Osteoblast (primary cell): Measurements from ENCODE around the gene ZNF740. TPM values are rescaled to one million over a fixed set of nuclear protein-coding genes. Genes with fewer than 3 reads are reported as not detected.

Experiments
- DNase-seq: peaks from one replicate; pipeline ENCODE4 v3.0.0; 2011; ENCODE audit warnings: low spot score, mixed read lengths; ENCODE audit not compliant: insufficient read length; ENCODE audit errors: missing footprints
- H2AFZ ChIP-seq: 2 replicates; pipeline ENCODE4 v1.6.0; 2011; ENCODE audit warnings: mild to moderate bottlenecking, low read length
- H3K27ac ChIP-seq: 2 replicates; pipeline ENCODE4 v1.5.1; 2011; ENCODE audit warnings: mild to moderate bottlenecking, low read depth, low read length, moderate library complexity
- H3K27me3 ChIP-seq: 2 replicates; pipeline ENCODE4 v1.6.0; 2012; ENCODE audit warnings: mild to moderate bottlenecking, control low read depth, inconsistent platforms, low read length, moderate library complexity; ENCODE audit not compliant: insufficient read depth
- H3K36me3 ChIP-seq: 2 replicates; pipeline ENCODE4 v1.5.1; 2011; ENCODE audit warnings: mild to moderate bottlenecking, low read length, control low read depth, moderate library complexity; ENCODE audit not compliant: insufficient read depth
- H3K4me1 ChIP-seq: 2 replicates; pipeline ENCODE4 v1.5.1; 2011; ENCODE audit warnings: mild to moderate bottlenecking, low read length, control low read depth, moderate library complexity; ENCODE audit not compliant: insufficient read depth
- H3K4me2 ChIP-seq: 2 replicates; pipeline ENCODE4 v1.6.0; 2011; ENCODE audit warnings: mild to moderate bottlenecking, low read length; ENCODE audit not compliant: insufficient read depth
- H3K4me3 ChIP-seq: fragments of 200-600 bp; sonication (generic); 3 replicates; pipeline ENCODE4 v1.5.1; 2012; ENCODE audit warnings: mild to moderate bottlenecking, low read length, inconsistent platforms; ENCODE audit not compliant: insufficient read depth
- H3K79me2 ChIP-seq: 2 replicates; pipeline ENCODE4 v1.6.0; 2012; ENCODE audit warnings: mild to moderate bottlenecking, low read length, control low read depth, inconsistent platforms; ENCODE audit not compliant: insufficient read depth
- H3K9me3 ChIP-seq: 2 replicates; pipeline ENCODE4 v1.5.1; 2011; ENCODE audit warnings: low read depth, low read length, control low read depth
- H4K20me1 ChIP-seq: 2 replicates; pipeline ENCODE4 v1.6.0; 2012; ENCODE audit warnings: mild to moderate bottlenecking, low read length, control low read depth; ENCODE audit not compliant: insufficient read depth
- CTCF ChIP-seq: IDR thresholded peaks from 2 replicates; pipeline ENCODE4 v1.5.1; 2011; ENCODE audit warnings: mild to moderate bottlenecking, low read depth, low read length, moderate library complexity; ENCODE audit errors: extremely low read depth
- total RNA-seq: library from RNA; depleted of rRNA; stranded (reverse); fragments of >200 nt; gene quantifications from 2 replicates; pipeline ENCODE4 v1.2.3, GENCODE V29; 2012

Gene ZNF740
- total RNA-seq, 1 donor: 19.5 TPM

- H3K4me3 ChIP-seq: no peak overlapping the region
- H3K4me1 ChIP-seq: peaks cover 40% of the 10 kb centered on the region
- DNase-seq: no peak
- H3K27me3 ChIP-seq: no peaks in the 10 kb centered on the region
- no peak overlapping the region for H2AFZ ChIP-seq
- peaks cover 2% of the 10 kb centered on the region for H3K79me2 ChIP-seq
- H3K36me3 ChIP-seq: peaks cover 13% of the 10 kb centered on the region
- no peaks in the 10 kb centered on the region for H3K9me3 ChIP-seq
- TF ChIP-seq CTCF: no peak
- H3K27ac ChIP-seq: no peak overlapping the region
- H4K20me1 ChIP-seq: no peaks in the 10 kb centered on the region
- H3K4me2 ChIP-seq: no peak overlapping the region
Measured at GRCh38 chr12:53170215-53170614, 10.3 kb upstream of the ZNF740 start.

DNA sequence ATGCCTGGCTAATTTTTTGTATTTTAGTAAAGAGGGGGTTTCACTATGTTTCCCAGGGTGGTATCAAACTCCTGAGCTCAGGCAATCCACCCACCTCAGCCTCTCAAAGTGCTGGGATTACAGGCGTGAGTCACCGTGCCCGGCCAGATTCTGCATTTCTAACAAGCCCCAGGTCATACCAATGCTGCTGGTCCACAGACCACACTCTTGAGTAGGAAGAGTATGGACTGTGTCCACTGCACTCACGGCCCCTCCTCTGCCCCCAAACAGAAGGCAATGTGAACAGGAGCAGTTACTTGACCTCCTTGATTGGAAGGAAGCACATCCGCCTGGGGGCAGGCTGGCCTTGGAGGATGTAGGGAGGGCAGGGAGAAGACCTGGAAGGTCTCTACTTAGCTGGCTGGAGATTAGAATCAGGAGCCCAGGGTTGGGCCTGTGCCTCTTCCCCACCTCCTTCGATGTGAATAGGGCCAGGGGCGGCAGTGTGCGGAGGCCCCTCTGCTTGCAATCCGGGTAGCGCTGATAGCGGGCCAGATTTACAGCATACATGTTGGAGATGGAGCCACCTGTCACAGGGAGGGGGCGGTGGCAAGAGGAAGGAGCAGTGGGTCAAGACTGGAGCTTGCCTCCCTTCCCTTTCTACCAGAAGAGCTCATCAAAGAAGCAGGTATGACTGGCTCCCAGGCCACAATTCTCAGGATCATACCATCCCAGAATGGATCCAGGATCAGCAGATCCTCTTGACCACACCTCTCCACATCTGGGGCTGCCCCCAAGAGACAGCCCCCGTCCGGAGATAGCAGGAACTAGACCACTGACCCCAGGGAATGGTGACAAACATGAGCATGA, 9.4 kb upstream of the ZNF740 start:
- H3K4me3 ChIP-seq: no peak overlapping the region
- H3K27me3 ChIP-seq: no peaks in the 10 kb centered on the region
- H3K4me1 ChIP-seq: peaks cover 42% of the 10 kb centered on the region
- H3K9me3 ChIP-seq: no peaks in the 10 kb centered on the region
- TF ChIP-seq CTCF: no peak
- no peaks in the 10 kb centered on the region for H4K20me1 ChIP-seq
- peaks cover 2% of the 10 kb centered on the region for H3K79me2 ChIP-seq
- peaks cover 13% of the 10 kb centered on the region for H3K36me3 ChIP-seq
- no peak overlapping the region for H2AFZ ChIP-seq
- no peak for DNase-seq
- H3K4me2 ChIP-seq: no peak overlapping the region
- no peak overlapping the region for H3K27ac ChIP-seq

GRCh38 chr12:53171725-53172329, 8.7 kb upstream of the ZNF740 start:
- Histone ChIP-seq H3K4me1 (peaks cover 42% of the 10 kb centered on the region), H3K9me3 (no peaks in the 10 kb centered on the region), H3K27ac (peak overlapping the region; percentile 28), H3K4me3 (no peak overlapping the region), H2AFZ (peak overlapping the region; percentile 26), H3K79me2 (peaks cover 2% of the 10 kb centered on the region), H3K36me3 (peaks cover 13% of the 10 kb centered on the region), H3K4me2 (no peak overlapping the region), H3K27me3 (no peaks in the 10 kb centered on the region), H4K20me1 (no peaks in the 10 kb centered on the region)
- no peak for TF ChIP-seq CTCF
- DNase-seq: peak; percentile 77

GRCh38 chr12:53172352-53172751, 8.2 kb upstream of the ZNF740 start:
- no peak overlapping the region for H3K4me2 ChIP-seq
- H3K4me1 ChIP-seq: peaks cover 42% of the 10 kb centered on the region
- no peaks in the 10 kb centered on the region for H4K20me1 ChIP-seq
- no peaks in the 10 kb centered on the region for H3K27me3 ChIP-seq
- peak; percentile 94 for DNase-seq
- H3K9me3 ChIP-seq: no peaks in the 10 kb centered on the region
- H3K36me3 ChIP-seq: peaks cover 10% of the 10 kb centered on the region
- no peak overlapping the region for H3K4me3 ChIP-seq
- peak overlapping the region; percentile 46 for H2AFZ ChIP-seq
- peaks cover 2% of the 10 kb centered on the region for H3K79me2 ChIP-seq
- no peak for TF ChIP-seq CTCF
- H3K27ac ChIP-seq: peak overlapping the region; percentile 28
